Mesendoderm (in vitro differentiated cells): ENCODE data around the gene TMEM203.

ENCODE experiments used
- DNase-seq: peaks from one replicate; pipeline ENCODE4 v3.0.0; 2013
- H2AK5ac ChIP-seq: 2 replicates; pipeline ENCODE4 v1.6.1; 2013; ENCODE audit warnings: low read length, inconsistent platforms
- H2BK120ac ChIP-seq: 2 replicates; pipeline ENCODE4 v1.6.1; 2013; ENCODE audit warnings: low read depth, mild to moderate bottlenecking, low read length, moderate library complexity, mixed read lengths
- H2BK15ac ChIP-seq: replicated peaks from 2 replicates; pipeline ENCODE4 v1.6.1; 2013; ENCODE audit warnings: low read depth, mild to moderate bottlenecking, moderate library complexity
- H2BK5ac ChIP-seq: 2 replicates; pipeline ENCODE4 v1.6.1; 2013; ENCODE audit warnings: low read length, inconsistent platforms
- H3K18ac ChIP-seq: 2 replicates; pipeline ENCODE4 v1.6.1; 2013; ENCODE audit warnings: mild to moderate bottlenecking, low read length, mixed read lengths
- H3K23ac ChIP-seq: one replicate; pipeline ENCODE4 v1.6.1; 2013; ENCODE audit warnings: low read length
- H3K27ac ChIP-seq: 2 replicates; pipeline ENCODE4 v1.5.1; 2013; ENCODE audit warnings: low read depth, mild to moderate bottlenecking, inconsistent platforms, low read length, moderate library complexity
- H3K27me3 ChIP-seq: 2 replicates; pipeline ENCODE4 v1.6.1; 2013; ENCODE audit warnings: low read length, control low read depth, mild to moderate bottlenecking, inconsistent platforms; ENCODE audit not compliant: insufficient read depth, poor library complexity
- H3K36me3 ChIP-seq: 2 replicates; pipeline ENCODE4 v1.6.1; 2013; ENCODE audit warnings: low read length, inconsistent platforms; ENCODE audit not compliant: control insufficient read depth, insufficient read depth
- H3K4ac ChIP-seq: one replicate; pipeline ENCODE4 v1.6.1; 2013; ENCODE audit warnings: low read depth, mild to moderate bottlenecking, low read length, moderate library complexity
- H3K4me1 ChIP-seq: 2 replicates; pipeline ENCODE4 v1.6.1; 2013; ENCODE audit warnings: low read depth, low read length, inconsistent platforms; ENCODE audit not compliant: control insufficient read depth
- H3K4me2 ChIP-seq: 2 replicates; pipeline ENCODE4 v1.6.1; 2013; ENCODE audit warnings: low read length
- H3K4me3 ChIP-seq: 2 replicates; pipeline ENCODE4 v1.5.1; 2013; ENCODE audit warnings: mild to moderate bottlenecking, low read length
- H3K56ac ChIP-seq: one replicate; pipeline ENCODE4 v1.6.1; 2013; ENCODE audit warnings: low read length
- H3K79me1 ChIP-seq: 2 replicates; pipeline ENCODE4 v1.6.1; 2013; ENCODE audit warnings: low read length, inconsistent platforms
- H3K79me2 ChIP-seq: 2 replicates; pipeline ENCODE4 v1.6.1; 2013; ENCODE audit warnings: mild to moderate bottlenecking, low read length; ENCODE audit not compliant: control insufficient read depth, insufficient read depth
- H3K9ac ChIP-seq: 2 replicates; pipeline ENCODE4 v1.6.1; 2013; ENCODE audit warnings: low read length, inconsistent platforms
- H4K5ac ChIP-seq: one replicate; pipeline ENCODE4 v1.6.1; 2013; ENCODE audit warnings: low read length
- H4K8ac ChIP-seq: one replicate; pipeline ENCODE4 v1.6.1; 2013; ENCODE audit warnings: low read depth, mild to moderate bottlenecking, control low read depth, low read length, moderate library complexity
- WGBS: extraction: QIAGEN DNeasy Blood & Tissue Kit; methylation state at CpG from one replicate; pipeline ENCODE4 v1.1.7; 2013; ENCODE audit warnings: low lambda C conversion rate, missing lambda C conversion rate; ENCODE audit not compliant: insufficient coverage; ENCODE audit errors: extremely low coverage; 5-methylcytosine and 5-hydroxymethylcytosine counted together

Gene TMEM203

GRCh38 chr9:137176302-137177182, 28.9 kb downstream of the TMEM203 start:
- H3K56ac ChIP-seq: no peak overlapping the region
- H3K18ac ChIP-seq: no peak overlapping the region
- no peak overlapping the region for H2BK5ac ChIP-seq
- WGBS: no CpG with 5 or more reads among the region's 17 CpGs
- no peak overlapping the region for H2BK15ac ChIP-seq
- no peak overlapping the region for H4K5ac ChIP-seq
- no peak overlapping the region for H3K23ac ChIP-seq
- H3K79me2 ChIP-seq: no peaks in the 10 kb centered on the region
- no peak overlapping the region for H3K4me2 ChIP-seq
- peak; percentile 55 for DNase-seq
- H3K36me3 ChIP-seq: no peaks in the 10 kb centered on the region
- H3K27ac ChIP-seq: no peak overlapping the region
- H4K8ac ChIP-seq: no peak overlapping the region
- H3K4me1 ChIP-seq: no peaks in the 10 kb centered on the region
- H3K79me1 ChIP-seq: no peaks in the 10 kb centered on the region
- H3K9ac ChIP-seq: no peak overlapping the region
- no peaks in the 10 kb centered on the region for H3K27me3 ChIP-seq
- no peak overlapping the region for H2AK5ac ChIP-seq
- H2BK120ac ChIP-seq: no peak overlapping the region
- H3K4me3 ChIP-seq: no peak overlapping the region
- no peak overlapping the region for H3K4ac ChIP-seq

- H2AK5ac ChIP-seq: no peak overlapping the region
- no peaks in the 10 kb centered on the region for H3K79me2 ChIP-seq
- H3K18ac ChIP-seq: no peak overlapping the region
- no peak for DNase-seq
- no peak overlapping the region for H4K8ac ChIP-seq
- peaks cover 2% of the 10 kb centered on the region for H3K27me3 ChIP-seq
- WGBS: no CpG with 5 or more reads among the region's 33 CpGs
- H2BK5ac ChIP-seq: no peak overlapping the region
- no peak overlapping the region for H3K9ac ChIP-seq
- H3K4ac ChIP-seq: no peak overlapping the region
- no peak overlapping the region for H3K23ac ChIP-seq
- no peak overlapping the region for H3K4me2 ChIP-seq
- no peaks in the 10 kb centered on the region for H3K79me1 ChIP-seq
- H3K4me3 ChIP-seq: no peak overlapping the region
- H4K5ac ChIP-seq: no peak overlapping the region
- H3K27ac ChIP-seq: no peak overlapping the region
- no peak overlapping the region for H2BK120ac ChIP-seq
- no peaks in the 10 kb centered on the region for H3K36me3 ChIP-seq
- no peak overlapping the region for H3K56ac ChIP-seq
- no peaks in the 10 kb centered on the region for H3K4me1 ChIP-seq
- no peak overlapping the region for H2BK15ac ChIP-seq
Observed at GRCh38 chr9:137175345-137175961, 30.0 kb downstream of the TMEM203 start.

- H3K23ac ChIP-seq: no peak overlapping the region
- H3K27me3 ChIP-seq: peaks cover 6% of the 10 kb centered on the region
- H3K18ac ChIP-seq: no peak overlapping the region
- no peak overlapping the region for H3K4ac ChIP-seq
- H3K27ac ChIP-seq: no peak overlapping the region
- H2AK5ac ChIP-seq: no peak overlapping the region
- no peak overlapping the region for H2BK5ac ChIP-seq
- no peak overlapping the region for H3K9ac ChIP-seq
- no peak overlapping the region for H2BK120ac ChIP-seq
- no peak overlapping the region for H3K4me3 ChIP-seq
- H3K79me2 ChIP-seq: no peaks in the 10 kb centered on the region
- H3K79me1 ChIP-seq: no peaks in the 10 kb centered on the region
- no peaks in the 10 kb centered on the region for H3K4me1 ChIP-seq
- DNase-seq: peak; percentile 51
- no peak overlapping the region for H3K56ac ChIP-seq
- no peak overlapping the region for H4K5ac ChIP-seq
- no peak overlapping the region for H2BK15ac ChIP-seq
- H4K8ac ChIP-seq: no peak overlapping the region
- no CpG with 5 or more reads among the region's 34 CpGs for WGBS
- no peaks in the 10 kb centered on the region for H3K36me3 ChIP-seq
- no peak overlapping the region for H3K4me2 ChIP-seq
Observed at GRCh38 chr9:137174722-137175293, 30.6 kb downstream of the TMEM203 start.

- no peak overlapping the region for H3K4me2 ChIP-seq
- H2BK120ac ChIP-seq: no peak overlapping the region
- no peak overlapping the region for H2BK5ac ChIP-seq
- no peak for DNase-seq
- no peaks in the 10 kb centered on the region for H3K79me2 ChIP-seq
- no peaks in the 10 kb centered on the region for H3K4me1 ChIP-seq
- no peaks in the 10 kb centered on the region for H3K36me3 ChIP-seq
- H3K27me3 ChIP-seq: peaks cover 11% of the 10 kb centered on the region
- H3K4me3 ChIP-seq: no peak overlapping the region
- no peak overlapping the region for H4K5ac ChIP-seq
- H3K27ac ChIP-seq: no peak overlapping the region
- no CpG with 5 or more reads among the region's 45 CpGs for WGBS
- no peak overlapping the region for H3K56ac ChIP-seq
- no peak overlapping the region for H3K9ac ChIP-seq
- H2BK15ac ChIP-seq: no peak overlapping the region
- H2AK5ac ChIP-seq: no peak overlapping the region
- H4K8ac ChIP-seq: no peak overlapping the region
- H3K79me1 ChIP-seq: no peaks in the 10 kb centered on the region
- no peak overlapping the region for H3K4ac ChIP-seq
- H3K18ac ChIP-seq: no peak overlapping the region
- H3K23ac ChIP-seq: no peak overlapping the region
Observed at GRCh38 chr9:137173796-137174664, 31.4 kb downstream of the TMEM203 start.

- Histone ChIP-seq H3K23ac (no peak overlapping the region), H2AK5ac (no peak overlapping the region), H3K79me2 (no peaks in the 10 kb centered on the region), H3K4me2 (no peak overlapping the region), H3K9ac (no peak overlapping the region), H2BK120ac (no peak overlapping the region), H3K18ac (no peak overlapping the region), H3K56ac (no peak overlapping the region), H3K4me1 (no peaks in the 10 kb centered on the region), H3K4ac (no peak overlapping the region), H3K4me3 (no peak overlapping the region), H3K27me3 (peaks cover 16% of the 10 kb centered on the region), H3K79me1 (no peaks in the 10 kb centered on the region), H4K5ac (no peak overlapping the region), H3K36me3 (no peaks in the 10 kb centered on the region), H4K8ac (no peak overlapping the region), H3K27ac (no peak overlapping the region), H2BK15ac (no peak overlapping the region), H2BK5ac (no peak overlapping the region)
- WGBS: no CpG with 5 or more reads among the region's 21 CpGs
- no peak for DNase-seq
Observed at GRCh38 chr9:137172901-137173795, 32.3 kb downstream of the TMEM203 start.
